Measurements from ENCODE around the gene SLC6A8.

DNA sequence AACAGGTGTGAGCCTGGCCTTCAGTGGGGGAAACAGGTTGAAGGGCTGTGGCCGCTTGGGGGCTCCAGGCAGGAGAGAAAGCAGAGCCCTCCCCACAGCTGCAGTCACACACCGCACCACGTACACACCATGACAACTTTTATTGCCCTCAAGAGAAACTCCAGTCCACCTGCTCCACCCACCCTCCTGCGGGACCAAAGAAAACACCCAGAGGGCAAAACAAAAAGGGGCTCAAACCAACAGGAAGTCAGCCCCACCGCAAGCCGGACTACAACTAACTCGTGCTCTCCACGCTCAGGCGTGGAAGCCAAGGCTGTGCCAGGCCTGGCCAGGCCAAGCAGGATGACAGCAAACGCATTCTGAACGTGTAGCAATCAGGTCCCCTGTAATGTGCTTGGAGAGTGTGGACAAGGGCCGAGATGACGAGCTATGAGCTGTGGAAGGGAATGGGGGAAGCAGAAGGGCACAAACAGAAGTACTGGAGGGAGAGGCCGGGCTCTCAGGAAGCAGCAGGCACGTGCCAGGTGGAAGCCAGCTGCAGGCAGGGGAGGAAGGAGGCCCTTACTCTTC, 12.7 kb downstream of the SLC6A8 start:
- TF ChIP-seq, protein P1, sequence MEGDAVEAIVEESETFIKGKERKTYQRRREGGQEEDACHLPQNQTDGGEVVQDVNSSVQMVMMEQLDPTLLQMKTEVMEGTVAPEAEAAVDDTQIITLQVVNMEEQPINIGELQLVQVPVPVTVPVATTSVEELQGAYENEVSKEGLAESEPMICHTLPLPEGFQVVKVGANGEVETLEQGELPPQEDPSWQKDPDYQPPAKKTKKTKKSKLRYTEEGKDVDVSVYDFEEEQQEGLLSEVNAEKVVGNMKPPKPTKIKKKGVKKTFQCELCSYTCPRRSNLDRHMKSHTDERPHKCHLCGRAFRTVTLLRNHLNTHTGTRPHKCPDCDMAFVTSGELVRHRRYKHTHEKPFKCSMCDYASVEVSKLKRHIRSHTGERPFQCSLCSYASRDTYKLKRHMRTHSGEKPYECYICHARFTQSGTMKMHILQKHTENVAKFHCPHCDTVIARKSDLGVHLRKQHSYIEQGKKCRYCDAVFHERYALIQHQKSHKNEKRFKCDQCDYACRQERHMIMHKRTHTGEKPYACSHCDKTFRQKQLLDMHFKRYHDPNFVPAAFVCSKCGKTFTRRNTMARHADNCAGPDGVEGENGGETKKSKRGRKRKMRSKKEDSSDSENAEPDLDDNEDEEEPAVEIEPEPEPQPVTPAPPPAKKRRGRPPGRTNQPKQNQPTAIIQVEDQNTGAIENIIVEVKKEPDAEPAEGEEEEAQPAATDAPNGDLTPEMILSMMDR (IDR thresholded peaks at IDR 0.05; ENCODE audit: low read depth, low read length) = no peak
- TF ChIP-seq, protein P2, sequence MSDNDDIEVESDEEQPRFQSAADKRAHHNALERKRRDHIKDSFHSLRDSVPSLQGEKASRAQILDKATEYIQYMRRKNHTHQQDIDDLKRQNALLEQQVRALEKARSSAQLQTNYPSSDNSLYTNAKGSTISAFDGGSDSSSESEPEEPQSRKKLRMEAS (IDR thresholded peaks at IDR 0.05; ENCODE audit: low read depth, low read length) = no peak
- TF ChIP-seq POLR2A (IDR thresholded peaks at IDR 0.05; ENCODE audit: extremely low read depth, insufficient read length) = no peak
